GM21515 (cell line): ENCODE measurements around the gene YIPF3.

Experiments used
- ATAC-seq: cut with Tn5 transposase; IDR thresholded peaks from one replicate; pipeline ENCODE4 v1.9.1; 2021; ENCODE audit not compliant: unreplicated experiment

YIPF3 gene

DNA sequence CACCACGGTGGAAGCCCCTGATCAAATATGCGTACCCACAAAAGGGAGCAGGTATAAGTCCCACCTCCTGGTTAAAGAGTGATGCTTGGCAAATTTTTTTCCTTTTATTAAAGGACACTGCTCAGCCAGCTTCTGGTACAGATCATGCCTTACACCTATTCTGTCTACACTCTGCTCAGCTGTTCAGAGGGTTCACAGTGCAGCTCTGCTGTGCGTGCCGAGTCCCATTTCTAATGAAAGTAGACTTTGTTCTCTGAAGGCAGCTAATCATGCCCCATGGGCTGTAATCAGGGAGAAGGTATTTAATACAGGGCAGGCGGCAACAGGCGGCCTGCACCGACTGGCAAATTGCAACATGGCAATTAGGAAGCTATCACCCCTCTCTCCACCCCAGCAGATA, 22.9 kb downstream of the YIPF3 start:
- ATAC-seq, result no peak

GRCh38 chr6:43493230-43493629, 23.5 kb downstream of the YIPF3 start:
- ATAC-seq, result no peak

- ATAC-seq, result no peak
These were observed 24.1 kb downstream of the YIPF3 start for GRCh38 chr6:43492673-43493072.

GRCh38 chr6:43491750-43492661, 24.7 kb downstream of the YIPF3 start:
- no peak for ATAC-seq

GRCh38 chr6:43490523-43490939, 26.2 kb downstream of the YIPF3 start:
- no peak for ATAC-seq

GRCh38 chr6:43489277-43490072, 27.3 kb downstream of the YIPF3 start:
- ATAC-seq, result no peak

DNA sequence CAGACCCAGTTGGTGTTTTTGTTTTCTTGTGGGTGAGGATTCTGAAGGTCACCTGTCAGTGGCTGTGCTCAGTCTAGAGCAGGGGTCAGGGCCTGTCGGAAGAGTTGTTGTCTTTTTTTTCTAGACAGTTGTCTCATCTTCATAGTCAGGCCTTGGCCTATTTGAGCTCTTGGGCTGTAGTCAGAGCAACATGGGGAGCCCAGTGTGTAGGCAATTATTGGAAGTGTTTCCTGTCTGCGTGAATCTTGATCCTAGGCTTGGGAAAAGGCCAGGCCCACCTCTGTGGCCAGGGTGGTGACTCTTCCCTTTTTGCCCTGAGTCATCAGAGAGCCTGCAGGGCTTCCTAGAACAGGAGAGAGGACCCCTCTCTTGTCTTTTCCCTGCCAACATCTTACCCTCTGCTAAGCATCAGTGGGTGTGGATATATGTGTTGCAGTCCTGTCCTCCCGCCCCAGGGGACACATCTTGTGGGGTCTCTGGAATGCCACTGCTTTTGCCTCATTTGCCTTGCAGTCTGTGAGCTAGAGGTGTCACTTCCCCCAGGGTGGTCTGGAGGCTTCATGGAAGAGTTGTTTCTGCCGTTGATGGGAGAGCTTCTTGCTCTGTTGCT, 28.0 kb downstream of the YIPF3 start:
- no peak for ATAC-seq

- no peak for ATAC-seq
These were observed 35.0 kb downstream of the YIPF3 start for GRCh38 chr6:43481591-43482236.

DNA sequence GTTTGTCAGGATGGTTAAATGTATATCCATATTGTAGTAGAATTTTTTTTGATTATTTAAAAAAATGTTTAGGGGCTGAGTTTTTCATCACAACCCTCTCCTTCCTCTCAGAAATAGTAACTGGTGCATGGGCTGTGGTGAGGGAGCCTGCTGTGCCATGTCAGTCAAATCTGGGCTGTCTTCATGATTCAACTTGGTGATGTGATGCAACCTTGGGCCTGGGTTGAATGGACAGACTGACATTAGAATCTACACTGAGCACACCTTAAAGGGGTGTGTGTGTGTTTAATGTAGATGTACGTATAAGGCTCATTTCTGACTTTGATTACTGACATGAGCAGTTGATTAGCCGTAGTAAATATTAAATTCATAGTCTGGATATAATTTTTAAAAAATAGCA, 35.7 kb downstream of the YIPF3 start:
- no peak for ATAC-seq

GRCh38 chr6:43478008-43478372, 38.7 kb downstream of the YIPF3 start:
- no peak for ATAC-seq

DNA sequence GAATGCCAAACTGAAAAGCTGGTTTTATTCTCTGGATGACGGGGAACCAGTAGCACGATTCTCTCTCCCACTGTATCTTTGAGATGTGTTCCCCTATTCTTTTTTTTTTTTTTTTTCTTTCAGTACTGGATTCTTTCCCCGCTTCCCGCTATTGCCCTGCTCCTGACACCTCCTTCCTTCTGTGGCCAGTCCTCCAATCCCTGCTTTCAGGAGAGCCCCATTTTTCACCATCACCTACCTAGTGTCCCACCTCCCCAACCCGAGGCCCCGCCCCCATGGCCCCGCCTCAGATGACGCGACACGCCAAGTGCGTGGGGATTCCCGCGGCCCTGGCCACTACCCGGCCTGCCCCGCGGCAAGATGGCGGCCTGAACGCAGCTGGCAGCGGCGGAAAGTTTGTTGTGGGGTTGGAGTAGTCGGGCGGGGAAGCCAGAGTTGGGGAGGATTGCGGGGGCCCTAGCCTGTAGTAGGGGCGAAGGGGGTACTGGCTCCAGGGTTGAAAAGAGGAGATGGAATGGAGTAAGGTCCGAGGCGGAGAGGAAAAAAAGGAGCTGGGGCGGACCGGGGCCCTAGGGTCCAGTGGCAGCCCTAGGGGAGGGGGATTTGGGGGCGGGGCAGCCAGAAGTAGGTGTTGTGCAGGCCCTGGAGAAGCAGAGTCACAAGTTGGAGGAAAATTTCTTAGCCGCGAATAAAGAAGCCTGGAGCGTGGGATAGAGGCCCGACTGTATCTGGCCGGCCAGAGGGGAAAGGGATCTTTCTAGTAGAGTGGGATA, 39.3 kb downstream of the YIPF3 start, which contains the start of gene TJAP1:
Gene TJAP1 (plus strand): TSS at position 336 of the 773 bp plus-strand sequence. CDS start 21,432 bp downstream, outside the sequence.
- peak; percentile 89 for ATAC-seq

- no peak for ATAC-seq
These were observed 40.0 kb downstream of the YIPF3 start for GRCh38 chr6:43476746-43477145.

- no peak for ATAC-seq
These were observed 41.2 kb downstream of the YIPF3 start for GRCh38 chr6:43475516-43475915.

DNA sequence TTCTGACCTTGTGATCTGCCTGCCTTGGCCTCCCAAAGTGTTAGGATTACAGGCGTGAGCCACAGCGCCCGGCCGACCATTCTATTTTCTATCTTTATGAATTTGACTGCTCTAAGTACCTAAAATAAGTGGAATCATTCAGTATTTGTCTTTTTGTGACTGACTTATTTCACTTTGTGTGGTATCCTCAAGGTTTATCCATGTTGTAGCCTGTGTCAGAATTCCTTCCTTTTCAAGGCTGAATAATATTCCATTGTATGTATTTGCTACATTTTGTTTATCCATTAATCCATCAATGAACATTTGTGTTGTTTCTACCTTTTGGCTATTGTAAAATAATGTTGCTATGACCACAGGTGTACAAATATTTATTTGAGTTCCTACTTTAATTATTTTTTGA, 44.2 kb downstream of the YIPF3 start:
- ATAC-seq, result no peak

DNA sequence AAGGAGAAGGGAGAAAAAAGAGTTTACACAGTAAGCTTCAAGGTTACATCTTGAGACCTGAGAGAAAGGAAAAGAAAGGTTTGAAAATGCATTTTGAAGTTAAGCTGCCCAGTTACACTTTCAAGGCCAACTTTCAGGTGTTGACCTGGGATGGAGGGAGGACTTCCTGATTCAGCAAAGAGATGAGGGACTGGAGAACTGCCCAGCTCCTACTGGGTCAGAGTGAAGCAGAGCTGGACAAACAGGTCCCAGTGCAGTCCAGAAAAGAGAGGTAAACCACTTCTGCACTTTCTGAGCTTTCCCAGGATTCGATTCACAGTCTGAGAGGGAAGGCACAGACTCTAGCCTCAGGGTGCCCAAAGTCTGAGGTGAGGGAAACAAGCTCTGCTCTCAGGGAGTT, 45.3 kb downstream of the YIPF3 start:
- no peak for ATAC-seq

- no peak for ATAC-seq
These were observed 46.8 kb downstream of the YIPF3 start for GRCh38 chr6:43469947-43470346.

DNA sequence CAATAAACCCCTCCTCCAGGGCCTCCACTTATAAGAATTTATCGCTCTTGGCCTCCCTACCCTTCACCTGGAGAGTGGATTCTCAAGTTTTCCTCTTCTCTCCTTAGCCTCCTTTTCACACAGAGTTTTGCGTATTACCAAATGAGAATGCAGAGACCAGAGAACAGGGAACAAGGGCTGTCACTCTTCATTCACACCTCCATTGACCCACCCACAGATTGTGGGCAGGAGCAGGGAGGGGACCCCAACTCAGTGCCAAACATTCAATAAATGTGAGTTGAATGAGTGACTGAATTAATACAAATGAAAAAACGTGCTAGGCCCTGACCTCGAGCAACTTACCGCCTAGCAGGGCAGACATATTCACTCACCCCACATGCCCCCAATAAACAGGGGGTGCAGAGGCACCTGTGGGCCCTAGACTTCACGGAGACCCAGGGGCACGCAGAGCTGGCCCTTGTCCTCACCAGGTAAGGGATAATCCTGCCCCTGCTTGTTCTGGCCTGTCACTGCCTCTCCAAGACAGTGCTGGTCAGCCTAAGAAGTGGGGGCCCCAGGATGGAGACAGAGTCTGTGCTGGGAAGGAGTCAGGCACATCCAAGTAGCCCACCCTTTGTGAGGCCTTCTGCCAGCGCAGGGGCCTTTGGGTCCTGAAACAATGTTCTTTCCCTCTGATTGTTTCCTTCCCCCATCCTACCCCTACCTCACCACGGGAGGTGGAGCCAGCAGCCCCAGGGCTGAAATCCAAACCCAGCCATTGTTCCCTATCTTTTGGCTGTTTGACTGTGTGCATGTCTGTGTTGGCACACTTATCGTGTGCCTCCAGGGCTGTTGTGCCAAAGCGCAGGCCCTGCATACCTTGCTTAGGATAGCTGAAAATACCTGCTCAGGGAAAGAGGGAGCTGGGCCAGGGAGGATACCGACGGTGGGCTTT, 47.7 kb downstream of the YIPF3 start:
- no peak for ATAC-seq

GRCh38 chr6:43468240-43468639, 48.5 kb downstream of the YIPF3 start:
- ATAC-seq, result no peak

DNA sequence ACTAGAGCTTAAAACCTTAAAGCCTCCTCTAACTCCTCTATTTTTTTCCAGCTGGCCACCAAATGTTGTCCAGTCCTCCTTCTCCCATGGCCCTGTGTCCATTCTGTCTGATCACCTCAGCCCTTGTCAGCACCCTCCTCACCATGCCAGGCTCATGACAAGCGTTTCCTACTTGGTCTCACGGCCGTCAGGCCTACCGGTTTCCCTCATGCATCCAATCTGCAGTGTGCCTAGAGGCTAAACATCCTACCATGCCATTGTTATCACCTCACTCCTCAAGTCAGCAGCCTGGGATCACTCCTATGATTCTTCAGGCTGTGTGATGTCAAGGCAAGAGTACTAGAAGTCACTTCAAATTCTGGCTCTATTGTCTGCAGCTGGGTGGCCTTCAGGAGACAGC, 49.0 kb downstream of the YIPF3 start:
- no peak for ATAC-seq
